GM18861 (cell line): Measurements from ENCODE around the gene SSU72.
"Not testable (repeated sequence)": the region's sequence is repeated elsewhere in the genome, so short reads cannot be mapped to it uniquely, and the experiment has no call there.

Experiments
- ATAC-seq: cut with Tn5 transposase; IDR thresholded peaks from one replicate; pipeline ENCODE4 v1.9.1; 2021; ENCODE audit not compliant: unreplicated experiment

The SSU72 gene

GRCh38 chr1:1529321-1529720 lies 45.3 kb downstream of the SSU72 start:
- ATAC-seq = no peak

- ATAC-seq = no peak
Measured at GRCh38 chr1:1528301-1529267, 46.1 kb downstream of the SSU72 start.

- no peak for ATAC-seq
Measured at GRCh38 chr1:1527092-1527816, 47.4 kb downstream of the SSU72 start.

GRCh38 chr1:1526476-1526875 lies 48.2 kb downstream of the SSU72 start:
- not testable (repeated sequence) for ATAC-seq

- ATAC-seq = not testable (repeated sequence)
Measured at GRCh38 chr1:1524750-1525383, 49.8 kb downstream of the SSU72 start.

GRCh38 chr1:1523651-1524050 lies 51.0 kb downstream of the SSU72 start:
- not testable (repeated sequence) for ATAC-seq

GRCh38 chr1:1523226-1523625 lies 51.4 kb downstream of the SSU72 start:
- not testable (repeated sequence) for ATAC-seq

- ATAC-seq = not testable (repeated sequence)
Measured at GRCh38 chr1:1522536-1522935, 52.1 kb downstream of the SSU72 start.

- no peak for ATAC-seq
Measured at GRCh38 chr1:1521331-1521730, 53.3 kb downstream of the SSU72 start.

- not testable (repeated sequence) for ATAC-seq
Measured at GRCh38 chr1:1519805-1520505, 54.7 kb downstream of the SSU72 start.

GRCh38 chr1:1518621-1519007 lies 56.0 kb downstream of the SSU72 start:
- ATAC-seq = not testable (repeated sequence)

GRCh38 chr1:1517973-1518620 lies 56.6 kb downstream of the SSU72 start:
- no peak for ATAC-seq

- not testable (repeated sequence) for ATAC-seq
Measured at GRCh38 chr1:1516923-1517322, 57.7 kb downstream of the SSU72 start.

GRCh38 chr1:1514376-1514775 lies 60.3 kb downstream of the SSU72 start:
- not testable (repeated sequence) for ATAC-seq

- not testable (repeated sequence) for ATAC-seq
Measured at GRCh38 chr1:1513675-1514074, 61.0 kb downstream of the SSU72 start.

GRCh38 chr1:1512425-1512824 lies 62.2 kb downstream of the SSU72 start:
- not testable (repeated sequence) for ATAC-seq

GRCh38 chr1:1511533-1512285 lies 63.0 kb downstream of the SSU72 start, which contains the start of gene ATAD3A:
ATAD3A (plus strand) TSS chr1:1512162; CDS start chr1:1512269, 107 bp downstream.
- peak; percentile 87 for ATAC-seq

GRCh38 chr1:1510912-1511532 lies 63.6 kb downstream of the SSU72 start:
- no peak for ATAC-seq

GRCh38 chr1:1509465-1509850 lies 65.2 kb downstream of the SSU72 start:
- not testable (repeated sequence) for ATAC-seq
